K562 (cell line): Measurements from ENCODE around the gene LAT. TPM values are rescaled to one million over a fixed set of nuclear protein-coding genes. Genes with fewer than 3 reads are reported as not detected.

Source experiments
- AFF1 ChIP-seq, 2 experiments: fragments of 450-650 bp; IDR thresholded peaks; 2 replicates each; pipeline ENCODE4 v1.6.1; 2018; ENCODE audit warnings: mild to moderate bottlenecking in 2 of 2, low read depth in 1 of 2; ENCODE audit not compliant: partially characterized antibody in 2 of 2
- ASH1L ChIP-seq: fragments of 450-650 bp; IDR thresholded peaks from 2 replicates; pipeline ENCODE4 v1.6.1; 2018; ENCODE audit warnings: borderline replicate concordance, mild to moderate bottlenecking, low read depth; ENCODE audit not compliant: partially characterized antibody
- BHLHE40 ChIP-seq: IDR thresholded peaks from 2 replicates; pipeline ENCODE4 v1.6.1; 2011; ENCODE audit warnings: low read length, improper control_type of control experiment
- FOXM1 ChIP-seq, 2 experiments: fragments of 450-650 bp in 1 of 2; sonication (generic) in 1 of 2; formaldehyde crosslinking in 1 of 2; IDR thresholded peaks; 2 replicates each; pipeline versions ENCODE4 v1.6.1 to v1.9.0; 2017 to 2022; ENCODE audit warnings: low read depth in 2 of 2, mild to moderate bottlenecking in 2 of 2, missing genetic modification reagents in 1 of 2, moderate library complexity in 1 of 2
- IRF2 ChIP-seq: sonication (generic); formaldehyde crosslinking; IDR thresholded peaks from 2 replicates; pipeline ENCODE4 v1.8.1; 2022; ENCODE audit warnings: mild to moderate bottlenecking, missing genetic modification reagents
- NCOA2 ChIP-seq, 2 experiments: fragments of 450-650 bp; IDR thresholded peaks; 2 replicates each; pipeline ENCODE4 v1.6.1; 2018; ENCODE audit warnings: mild to moderate bottlenecking in 2 of 2, moderate library complexity in 1 of 2; ENCODE audit not compliant: partially characterized antibody in 2 of 2
- NFXL1 ChIP-seq: fragments of 450-650 bp; formaldehyde crosslinking; IDR thresholded peaks from 2 replicates; pipeline ENCODE4 v1.4.0; 2021; ENCODE audit warnings: mild to moderate bottlenecking
- RCOR1 ChIP-seq, 2 experiments: IDR thresholded peaks; 2 replicates each; pipeline ENCODE4 v1.6.1; 2012; ENCODE audit warnings: low read depth in 2 of 2, low read length in 2 of 2, borderline replicate concordance in 1 of 2, improper control_type of control experiment in 1 of 2
- RREB1 ChIP-seq: fragments of 250-450 bp; sonication (Bioruptor Pico); IDR thresholded peaks from 2 replicates; pipeline ENCODE4 v1.4.0; 2020
- SMAD3 ChIP-seq: fragments of 450-650 bp; formaldehyde crosslinking; conservative IDR thresholded peaks from 2 replicates; pipeline ENCODE4 v1.4.0; 2020; ENCODE audit warnings: mild to moderate bottlenecking
- TCF3 ChIP-seq: sonication (generic); formaldehyde crosslinking; IDR thresholded peaks from 2 replicates; pipeline ENCODE4 v1.4.0; 2020; ENCODE audit warnings: mild to moderate bottlenecking, missing genetic modification reagents
- ZNF165 ChIP-seq: fragments of 250-450 bp; sonication (Bioruptor Pico); IDR thresholded peaks from 2 replicates; pipeline ENCODE4 v1.4.0; 2020; ENCODE audit warnings: borderline replicate concordance
- ZNF263 ChIP-seq: sonication (generic); formaldehyde crosslinking; IDR thresholded peaks from 2 replicates; pipeline ENCODE4 v1.8.0; 2022; ENCODE audit warnings: mild to moderate bottlenecking, missing genetic modification reagents, borderline replicate concordance
- polyA plus RNA-seq, 8 experiments: library from polyadenylated mRNA; depleted of rRNA in 4 of 8; stranded (reverse) in 5 of 8; unstranded in 3 of 8; fragments of >200 nt; fragmentation: Nextera tagmentation in 2 of 8; fragmentation: Illumina TruSeq in 1 of 8; extraction: Ambion mirVana in 2 of 8; extraction: Trizol in 1 of 8; gene quantifications; 2 replicates each; pipeline versions ENCODE4 v1.2.1 to v1.2.3, GENCODE V29; 2011 to 2014; ENCODE audit warnings: inconsistent platforms in 1 of 8, missing spikeins in 1 of 8
- total RNA-seq, 7 experiments: library from RNA; depleted of rRNA in 6 of 7; stranded (reverse); fragments of >200 nt in 6 of 7; fragmentation: Illumina TruSeq in 2 of 7; extraction: Trizol in 2 of 7; gene quantifications; 2 replicates each; pipeline versions ENCODE4 v1.2.1 to v1.2.3, GENCODE V29; 2011 to 2021; ENCODE audit warnings: low replicate concordance in 1 of 7

The LAT gene
- total and polyA plus RNA-seq, 9 of the 15 experiments (the other 6 are each of a cell fraction or from before 2014, with no cell fraction given), result 0.40 to 4.2 (median 1.3) TPM

- TF ChIP-seq RREB1 (CRISPR knock-in tag) (peak; percentile 80), NFXL1 (peak; percentile 74; the same call in 1 of the 2 replicates), NCOA2 (IDR thresholded peaks at IDR 0.05; ENCODE audit: partially characterized antibody in 2 of 2) (peak in 1 of 2 experiments; percentile 58), FOXM1 (IDR thresholded peaks at IDR 0.05; ENCODE audit: low read depth) (peak; percentile 82), FOXM1 (CRISPR knock-in tag; IDR thresholded peaks at IDR 0.05; ENCODE audit: low read depth) (no peak), IRF2 (no peak), TCF3 (CRISPR knock-in tag) (peak; percentile 94), ZNF263 (CRISPR knock-in tag) (peak; percentile 47; the same call in 1 of the 2 replicates), AFF1 (IDR thresholded peaks at IDR 0.05; ENCODE audit: low read depth in 1 of 2, partially characterized antibody in 2 of 2) (peak in 1 of 2 experiments; percentile 82), RCOR1 (IDR thresholded peaks at IDR 0.05; ENCODE audit: borderline replicate concordance in 1 of 2, low read depth in 2 of 2, low read length in 2 of 2) (peak; percentile 49 to 89; a peak in 3 of 4 replicates), BHLHE40 (peak; percentile 57; the same call in 1 of the 2 replicates), SMAD3 (CRISPR knock-in tag) (peak; percentile 56; the same call in 1 of the 2 replicates), ZNF165 (peak; percentile 82; the same call in 1 of the 2 replicates), ASH1L (peak; percentile 15)
Measured at GRCh38 chr16:29009050-29009837, 24.4 kb downstream of the LAT start (continued).
